Cerebellar cortex (tissue), 1 donor: Measurements from ENCODE around the gene USP12.
"Not testable (repeated sequence)": the region's sequence is repeated elsewhere in the genome, so short reads cannot be mapped to it uniquely, and the experiment has no call there.

ENCODE experiments used
- DNase-seq: peaks from one replicate; pipeline ENCODE4 v3.0.0-alpha.2; 2015; ENCODE audit warnings: low spot score

Gene USP12

GRCh38 chr13:27079421-27079958 lies 92.1 kb downstream of the USP12 start:
- no peak for DNase-seq

GRCh38 chr13:27077451-27077850 lies 94.2 kb downstream of the USP12 start:
- DNase-seq: no peak

GRCh38 chr13:27076421-27076820 lies 95.2 kb downstream of the USP12 start:
- DNase-seq: no peak

- no peak for DNase-seq
These were observed 98.4 kb downstream of the USP12 start for GRCh38 chr13:27073186-27073585.

GRCh38 chr13:27066123-27066522 lies 105.5 kb downstream of the USP12 start:
- DNase-seq: not testable (repeated sequence)

- DNase-seq: no peak
These were observed 106.0 kb downstream of the USP12 start for GRCh38 chr13:27065582-27065981.

- no peak for DNase-seq
These were observed 107.2 kb downstream of the USP12 start for GRCh38 chr13:27064252-27064995.

GRCh38 chr13:27057817-27058216 lies 113.8 kb downstream of the USP12 start:
- DNase-seq: no peak

- no peak for DNase-seq
These were observed 116.1 kb downstream of the USP12 start for GRCh38 chr13:27055526-27055925.

GRCh38 chr13:27054760-27055159 lies 116.9 kb downstream of the USP12 start:
- DNase-seq: no peak

- no peak for DNase-seq
These were observed 117.6 kb downstream of the USP12 start for GRCh38 chr13:27053902-27054595.

GRCh38 chr13:27053210-27053884 lies 118.3 kb downstream of the USP12 start:
- DNase-seq: no peak

GRCh38 chr13:27052551-27053208 lies 118.9 kb downstream of the USP12 start:
- DNase-seq: no peak

GRCh38 chr13:27047081-27047480 lies 124.5 kb downstream of the USP12 start:
- no peak for DNase-seq

GRCh38 chr13:27044837-27045570 lies 126.6 kb downstream of the USP12 start:
- DNase-seq: no peak

- peak; percentile 54 for DNase-seq
These were observed 128.6 kb downstream of the USP12 start for GRCh38 chr13:27043013-27043412.

- no peak for DNase-seq
These were observed 130.3 kb downstream of the USP12 start for GRCh38 chr13:27041341-27041740.

- DNase-seq: no peak
These were observed 130.8 kb downstream of the USP12 start for GRCh38 chr13:27040826-27041108.

GRCh38 chr13:27039171-27039701 lies 132.4 kb downstream of the USP12 start:
- DNase-seq: no peak

- no peak for DNase-seq
These were observed 133.3 kb downstream of the USP12 start for GRCh38 chr13:27038323-27038722.

- no peak for DNase-seq
These were observed 134.0 kb downstream of the USP12 start for GRCh38 chr13:27037571-27037970.
